Large intestine (tissue), 3 donors: Measurements from ENCODE around the gene TCF7L2. TPM values are rescaled to one million over a fixed set of nuclear protein-coding genes. Genes with fewer than 3 reads are reported as not detected.

Source experiments
- DNase-seq, 2 donors: peaks; one replicate each; pipeline versions ENCODE4 v3.0.0 to v3.0.0-alpha.2; 2013
- H3K27ac ChIP-seq: one replicate; pipeline ENCODE4 v1.5.1; 2013; ENCODE audit warnings: low read length
- H3K27me3 ChIP-seq: 2 replicates; pipeline ENCODE4 v1.6.1; 2013; ENCODE audit warnings: low read length; ENCODE audit not compliant: control insufficient read depth, insufficient read depth
- H3K36me3 ChIP-seq: 2 replicates; pipeline ENCODE4 v1.6.1; 2013; ENCODE audit warnings: low read length; ENCODE audit not compliant: control insufficient read depth, insufficient read depth
- H3K4me1 ChIP-seq: one replicate; pipeline ENCODE4 v1.6.1; 2013; ENCODE audit warnings: low read length; ENCODE audit not compliant: control insufficient read depth, insufficient read depth
- H3K4me3 ChIP-seq: one replicate; pipeline ENCODE4 v1.5.1; 2013; ENCODE audit warnings: low read length
- H3K9me3 ChIP-seq: one replicate; pipeline ENCODE4 v1.6.1; 2013; ENCODE audit warnings: mild to moderate bottlenecking, low read depth, low read length, moderate library complexity; ENCODE audit not compliant: control insufficient read depth
- WGBS: methylation state at CpG from one replicate; pipeline ENCODE4 v1.1.5; 2013; ENCODE audit warnings: low lambda C conversion rate; ENCODE audit not compliant: insufficient coverage; 5-methylcytosine and 5-hydroxymethylcytosine counted together
- polyA plus RNA-seq: library from polyadenylated mRNA; unstranded; fragments of 120-200 nt; gene quantifications from one replicate; pipeline ENCODE4 v1.2.1, GENCODE V29; 2013

Gene TCF7L2
- polyA plus RNA-seq, 1 donor = 48.2 TPM

- 100% methylated on average over 1 of the region's 7 CpGs for WGBS
- Histone ChIP-seq H3K27ac (peak overlapping the region; percentile 1), H3K9me3 (no peaks in the 10 kb centered on the region), H3K4me3 (no peak overlapping the region), H3K36me3 (no peaks in the 10 kb centered on the region), H3K27me3 (no peaks in the 10 kb centered on the region), H3K4me1 (peaks cover 18% of the 10 kb centered on the region)
- DNase-seq = no peak
Observed at GRCh38 chr10:112914288-112914952, 35.6 kb upstream of the TCF7L2 start.

GRCh38 chr10:112915590-112916572 is 34.2 kb upstream of the TCF7L2 start:
- Histone ChIP-seq H3K27ac (peak overlapping the region; percentile 93), H3K9me3 (no peaks in the 10 kb centered on the region), H3K4me1 (peaks cover 18% of the 10 kb centered on the region), H3K27me3 (no peaks in the 10 kb centered on the region), H3K4me3 (no peak overlapping the region), H3K36me3 (no peaks in the 10 kb centered on the region)
- peak; percentile 87 to 91 for DNase-seq
- WGBS = no CpG with 5 or more reads among the region's 11 CpGs

- peak in 1 of 2 donors; percentile 49 for DNase-seq
- H3K9me3 ChIP-seq = no peaks in the 10 kb centered on the region
- H3K27me3 ChIP-seq = no peaks in the 10 kb centered on the region
- peak overlapping the region; percentile 93 for H3K27ac ChIP-seq
- H3K4me3 ChIP-seq = no peak overlapping the region
- H3K4me1 ChIP-seq = peaks cover 18% of the 10 kb centered on the region
- WGBS = no CpG with 5 or more reads among the region's 3 CpGs
- H3K36me3 ChIP-seq = no peaks in the 10 kb centered on the region
Observed at GRCh38 chr10:112917681-112918080, 32.4 kb upstream of the TCF7L2 start.

- Histone ChIP-seq H3K36me3 (no peaks in the 10 kb centered on the region), H3K4me1 (peaks cover 18% of the 10 kb centered on the region), H3K27me3 (no peaks in the 10 kb centered on the region), H3K4me3 (no peak overlapping the region), H3K27ac (no peak overlapping the region), H3K9me3 (no peaks in the 10 kb centered on the region)
- WGBS = no CpG with 5 or more reads among the region's 1 CpG
- DNase-seq = no peak
Observed at GRCh38 chr10:112918771-112919170, 31.3 kb upstream of the TCF7L2 start.

- no peaks in the 10 kb centered on the region for H3K36me3 ChIP-seq
- DNase-seq = no peak
- WGBS = 100% methylated on average over 4 of the region's 7 CpGs
- no peaks in the 10 kb centered on the region for H3K9me3 ChIP-seq
- H3K27me3 ChIP-seq = no peaks in the 10 kb centered on the region
- H3K4me3 ChIP-seq = no peak overlapping the region
- H3K4me1 ChIP-seq = peaks cover 18% of the 10 kb centered on the region
- H3K27ac ChIP-seq = no peak overlapping the region
Observed at GRCh38 chr10:112919721-112920120, 30.3 kb upstream of the TCF7L2 start.

GRCh38 chr10:112926906-112927688 is 22.9 kb upstream of the TCF7L2 start:
- WGBS = 100% methylated on average over 1 of the region's 5 CpGs
- H3K4me3 ChIP-seq = no peak overlapping the region
- no peak overlapping the region for H3K27ac ChIP-seq
- no peaks in the 10 kb centered on the region for H3K36me3 ChIP-seq
- peaks cover 2% of the 10 kb centered on the region for H3K9me3 ChIP-seq
- no peaks in the 10 kb centered on the region for H3K4me1 ChIP-seq
- H3K27me3 ChIP-seq = no peaks in the 10 kb centered on the region
- no peak for DNase-seq

GRCh38 chr10:112927980-112928379 is 22.1 kb upstream of the TCF7L2 start:
- DNase-seq = no peak
- Histone ChIP-seq H3K27ac (no peak overlapping the region), H3K27me3 (no peaks in the 10 kb centered on the region), H3K4me3 (no peak overlapping the region), H3K9me3 (peaks cover 2% of the 10 kb centered on the region), H3K36me3 (no peaks in the 10 kb centered on the region), H3K4me1 (no peaks in the 10 kb centered on the region)
- no CpG with 5 or more reads among the region's 2 CpGs for WGBS

- peaks cover 2% of the 10 kb centered on the region for H3K9me3 ChIP-seq
- no CpG with 5 or more reads among the region's 4 CpGs for WGBS
- H3K4me1 ChIP-seq = no peaks in the 10 kb centered on the region
- H3K36me3 ChIP-seq = no peaks in the 10 kb centered on the region
- H3K27me3 ChIP-seq = no peaks in the 10 kb centered on the region
- H3K4me3 ChIP-seq = no peak overlapping the region
- DNase-seq = no peak
- H3K27ac ChIP-seq = no peak overlapping the region
Observed at GRCh38 chr10:112932658-112933057, 17.4 kb upstream of the TCF7L2 start.

GRCh38 chr10:112934193-112934592 is 15.9 kb upstream of the TCF7L2 start:
- WGBS = no CpG with 5 or more reads among the region's 2 CpGs

More at GRCh38 chr10:112934193-112934592, 15.9 kb upstream of the TCF7L2 start:
- H3K4me1 ChIP-seq = peaks cover 10% of the 10 kb centered on the region
- H3K27me3 ChIP-seq = no peaks in the 10 kb centered on the region
- H3K36me3 ChIP-seq = no peaks in the 10 kb centered on the region
- no peak for DNase-seq
- no peak overlapping the region for H3K4me3 ChIP-seq
- H3K9me3 ChIP-seq = peaks cover 2% of the 10 kb centered on the region
- no peak overlapping the region for H3K27ac ChIP-seq
